HG03139 (cell line): ENCODE measurements around the gene ASMTL.
"Not testable (repeated sequence)": the region's sequence is repeated elsewhere in the genome, so short reads cannot be mapped to it uniquely, and the experiment has no call there.

ENCODE experiments used
- ATAC-seq: cut with Tn5 transposase; IDR thresholded peaks from one replicate; pipeline ENCODE4 v1.9.1; 2021; ENCODE audit not compliant: unreplicated experiment

Gene ASMTL

DNA sequence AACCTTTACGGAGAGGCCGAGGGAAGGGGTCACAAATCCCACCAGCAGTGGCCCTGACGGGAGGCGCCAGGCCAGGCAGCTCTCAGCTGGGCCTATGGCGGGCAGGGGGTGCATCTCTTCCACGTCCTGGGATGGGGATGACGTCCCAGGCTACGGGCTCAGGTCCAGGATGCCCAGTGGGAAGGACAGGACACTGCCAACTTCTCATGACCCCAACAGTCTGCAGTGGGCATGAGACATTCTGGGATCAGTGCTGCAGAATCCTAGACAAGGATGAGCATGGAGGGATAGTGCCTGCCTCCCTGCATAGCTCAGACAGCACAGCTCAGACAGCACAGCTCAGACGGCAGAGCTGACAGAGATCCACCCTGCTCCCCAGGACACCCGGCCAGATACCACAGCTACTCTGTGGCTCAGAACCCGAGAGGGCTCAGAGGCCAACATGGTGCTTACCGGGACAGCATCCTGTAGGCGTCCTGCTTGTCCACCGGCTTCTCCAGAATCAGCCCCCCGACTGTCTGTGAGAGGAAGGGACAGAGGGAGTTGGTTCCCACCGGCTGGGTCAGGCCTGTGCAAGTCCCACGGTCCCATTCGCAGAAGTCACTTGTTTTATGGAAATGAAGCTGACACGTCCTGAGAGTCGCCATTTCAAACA lies 17.3 kb downstream of the ASMTL start:
- no peak for ATAC-seq

- ATAC-seq, result no peak
Measured at GRCh38 chrX:1434871-1435240, 17.9 kb downstream of the ASMTL start.

DNA sequence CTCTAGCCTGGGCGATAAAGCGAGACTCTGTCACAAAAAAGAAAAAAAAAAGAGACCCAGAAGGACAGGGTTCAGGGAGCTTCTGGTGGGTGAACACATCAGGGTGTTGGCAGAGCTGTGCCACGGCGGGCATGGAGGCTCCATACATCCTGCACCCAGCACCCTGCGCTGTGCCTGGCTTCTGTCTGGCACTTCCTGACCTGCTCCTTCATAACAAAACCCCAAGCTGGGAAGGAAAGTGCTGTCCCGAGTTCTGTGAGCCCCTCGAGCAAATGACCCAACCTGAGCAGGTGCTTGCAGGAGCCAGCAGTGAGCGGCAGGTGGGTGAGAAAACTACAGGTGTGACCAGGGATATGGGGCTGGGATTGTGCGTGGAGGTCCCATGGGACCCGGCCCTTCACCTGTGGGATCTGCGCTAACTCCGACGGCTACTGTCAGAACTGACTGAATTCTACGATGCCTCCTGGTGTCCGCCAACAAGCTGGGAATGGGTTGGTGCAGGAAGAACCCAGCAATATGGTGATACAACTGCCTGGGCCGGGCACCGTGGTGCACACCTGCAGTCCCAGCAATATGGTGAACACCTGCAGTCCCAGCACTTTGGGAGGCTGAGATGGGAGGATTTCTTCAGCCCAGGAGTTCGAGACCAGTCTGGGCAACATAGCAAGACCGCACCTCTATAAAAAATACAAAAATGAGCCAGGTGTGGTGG lies 18.9 kb downstream of the ASMTL start:
- no peak for ATAC-seq

DNA sequence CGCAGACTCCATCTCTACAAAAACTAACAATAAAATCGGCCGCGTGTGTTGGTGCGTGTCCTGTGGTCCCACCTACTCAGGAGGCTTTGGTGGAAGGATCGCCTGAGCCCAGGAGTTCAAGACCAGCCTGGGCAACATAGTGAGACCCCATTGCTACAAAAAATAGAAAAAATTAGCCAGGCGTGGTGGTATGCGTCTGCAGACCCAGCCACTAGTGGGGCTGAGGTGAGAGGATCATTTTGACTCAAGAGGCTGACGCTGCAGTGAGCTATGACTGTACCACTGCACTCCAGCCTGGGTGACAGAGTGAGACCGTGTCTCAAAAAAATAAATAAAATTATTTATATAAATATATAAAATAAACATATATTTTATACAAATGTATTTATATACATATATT lies 22.3 kb downstream of the ASMTL start:
- ATAC-seq, result no peak

DNA sequence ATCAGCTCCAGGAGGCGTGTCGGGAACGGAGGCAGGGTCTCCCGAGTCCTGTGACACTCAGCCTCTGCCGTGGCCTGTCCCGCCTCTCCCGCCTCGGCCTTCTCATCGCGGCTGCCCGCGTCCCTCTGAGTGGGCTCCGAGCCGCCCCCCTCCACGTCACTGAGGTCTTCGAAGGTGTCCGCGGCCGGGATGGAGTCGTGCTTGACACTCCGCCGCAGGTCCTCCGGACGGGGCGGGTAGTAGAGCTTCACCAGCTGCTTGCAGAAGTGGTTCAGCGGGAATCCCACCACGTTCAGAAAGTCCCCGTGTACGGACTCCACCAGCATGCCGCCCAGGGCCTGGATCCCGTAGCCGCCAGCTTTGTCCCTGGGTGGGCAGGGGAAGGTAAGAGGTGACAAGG lies 25.0 kb downstream of the ASMTL start:
- no peak for ATAC-seq

DNA sequence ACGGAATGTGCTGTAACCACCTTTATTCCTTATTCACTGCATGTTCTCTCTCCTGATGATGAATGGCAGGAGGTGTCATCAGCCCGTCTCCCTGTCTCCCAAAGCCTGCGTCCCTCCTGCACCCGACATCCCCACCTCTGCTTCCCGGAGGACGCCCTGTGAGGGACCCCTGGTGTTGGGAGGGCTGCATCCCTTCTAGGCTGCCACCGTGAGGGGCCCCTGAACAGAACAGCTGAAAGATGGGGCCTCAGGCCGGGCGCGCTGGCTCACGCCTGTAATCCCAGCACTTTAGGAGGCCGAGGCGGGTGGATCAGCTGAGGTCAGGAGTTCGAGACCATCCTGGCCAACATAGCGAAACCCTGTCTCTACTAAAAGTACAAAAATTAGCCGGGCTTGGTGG lies 26.4 kb downstream of the ASMTL start:
- not testable (repeated sequence) for ATAC-seq

GRCh38 chrX:1425381-1425780 lies 27.3 kb downstream of the ASMTL start:
- no peak for ATAC-seq

- no peak for ATAC-seq
Measured at GRCh38 chrX:1424147-1424851, 28.4 kb downstream of the ASMTL start.

GRCh38 chrX:1423215-1423614 lies 29.5 kb downstream of the ASMTL start:
- ATAC-seq, result no peak

DNA sequence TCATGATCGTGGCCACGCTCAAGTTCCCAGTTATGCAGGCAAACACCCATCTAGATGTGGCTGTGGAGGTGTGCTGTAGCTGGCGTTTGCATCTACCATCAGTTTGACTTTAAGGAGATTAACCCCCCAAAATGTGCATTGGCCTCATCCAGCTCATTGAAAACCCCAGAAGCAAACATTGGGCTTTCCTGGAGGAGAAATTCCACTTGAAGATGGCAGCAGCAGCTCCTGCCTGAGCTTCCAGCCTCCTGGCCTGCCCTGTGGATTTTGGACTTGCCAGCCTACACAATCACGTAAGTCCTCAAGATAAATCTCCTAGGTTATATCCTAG lies 30.6 kb downstream of the ASMTL start:
- ATAC-seq, result no peak

DNA sequence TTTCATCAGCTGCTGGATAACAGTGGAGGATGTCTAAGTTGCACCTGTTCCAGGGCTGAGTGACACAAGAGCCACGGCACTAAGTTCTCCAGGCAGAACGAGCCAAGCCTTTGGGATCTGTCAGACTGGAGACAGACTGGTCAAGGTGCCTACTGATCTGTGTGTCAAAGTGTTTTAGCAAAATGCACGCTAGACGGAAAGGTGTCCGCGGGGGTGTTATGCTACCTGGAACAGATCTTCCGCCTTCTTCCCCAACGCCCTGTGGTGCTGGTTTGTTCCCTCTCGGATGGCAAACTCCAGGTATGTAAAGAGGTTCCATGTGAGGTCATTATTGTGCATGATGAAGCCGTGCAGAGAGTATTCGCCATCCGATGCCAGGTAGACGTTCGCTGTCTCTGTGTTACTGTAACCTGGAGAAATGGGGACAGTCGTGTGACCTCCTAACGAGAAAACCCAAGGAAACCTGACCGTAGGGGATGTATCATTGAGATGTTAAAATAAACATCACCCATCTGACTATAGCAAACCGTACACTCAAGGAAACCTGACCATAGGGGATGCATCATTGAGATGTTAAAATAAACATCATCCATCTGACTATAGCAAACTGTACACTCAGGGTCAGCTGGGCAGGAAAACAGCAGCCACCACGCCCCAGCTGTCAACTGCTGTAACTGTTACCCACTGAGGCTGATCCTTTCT lies 31.1 kb downstream of the ASMTL start:
- ATAC-seq, result no peak

- ATAC-seq, result no peak
Measured at GRCh38 chrX:1420371-1420770, 32.3 kb downstream of the ASMTL start.

DNA sequence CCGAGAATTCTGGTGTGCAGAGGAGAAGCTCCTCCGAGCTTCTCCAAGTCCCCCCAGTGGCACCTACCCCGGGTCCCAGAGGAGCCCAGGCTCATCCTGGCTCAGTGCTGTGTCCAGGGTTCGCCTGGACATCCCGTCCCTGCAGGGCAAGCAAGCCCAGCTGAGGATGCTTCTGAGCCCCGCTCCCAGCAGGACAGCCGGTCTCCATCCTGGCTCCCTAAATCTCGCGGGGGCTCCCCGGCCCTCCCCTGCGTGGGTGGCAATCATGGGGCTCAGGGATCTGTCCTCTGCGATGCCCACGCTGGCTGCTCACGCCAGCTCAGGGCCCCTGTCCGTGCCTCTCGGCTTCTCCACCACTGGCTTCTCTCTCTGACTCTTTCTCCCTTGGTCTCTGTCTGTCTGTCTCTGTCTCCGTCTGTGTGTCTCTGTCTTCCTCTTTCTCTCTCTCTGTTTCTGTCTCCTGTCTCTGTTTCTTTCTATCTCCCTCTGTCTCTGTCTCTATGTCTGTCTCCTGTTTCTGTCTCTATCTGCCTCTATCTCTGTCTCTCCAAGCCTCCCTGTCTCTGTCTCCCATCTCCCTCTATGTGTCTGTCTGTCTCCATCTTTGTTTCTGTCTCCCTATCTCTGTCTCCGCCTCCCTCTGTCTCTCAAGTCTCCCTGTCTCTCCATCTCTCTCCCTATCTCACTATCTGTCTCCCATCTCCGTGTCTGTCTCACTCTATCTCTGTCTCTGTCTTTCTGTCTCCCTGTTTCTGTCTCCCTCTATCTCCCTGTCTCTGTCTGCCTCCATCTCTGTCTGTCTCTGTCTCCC lies 33.0 kb downstream of the ASMTL start:
- ATAC-seq, result no peak

DNA sequence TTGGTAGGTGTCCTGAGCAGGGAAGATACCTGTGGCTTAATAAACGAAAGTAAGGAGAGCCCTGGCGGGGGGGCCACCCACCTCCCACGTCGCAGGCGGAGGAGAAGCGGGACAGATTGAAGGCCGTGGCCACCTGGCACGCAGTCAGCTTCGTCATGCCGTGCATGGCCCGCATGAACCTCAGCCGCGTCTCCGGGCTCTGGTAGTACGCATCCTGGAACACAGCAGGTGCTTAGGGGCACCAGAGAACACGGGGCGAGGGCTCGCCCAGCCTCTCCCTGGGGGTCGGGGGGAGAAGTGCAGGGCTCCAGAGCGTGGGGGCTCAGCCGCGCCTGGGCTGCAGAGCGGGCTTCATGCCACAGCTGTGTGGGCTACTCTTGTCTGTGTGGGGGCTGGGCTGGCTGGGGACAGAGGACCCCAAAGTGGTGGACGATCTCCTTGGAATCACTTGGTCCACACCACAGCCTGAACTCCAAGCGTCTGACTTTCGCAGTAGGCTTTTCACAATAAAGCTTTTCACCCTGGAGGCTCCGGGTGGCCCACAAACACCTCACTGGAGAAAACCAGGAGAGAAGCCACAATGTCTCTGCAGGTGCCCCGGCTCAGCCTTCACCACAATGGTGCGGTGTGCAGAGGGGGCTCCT lies 33.7 kb downstream of the ASMTL start:
- ATAC-seq, result no peak

DNA sequence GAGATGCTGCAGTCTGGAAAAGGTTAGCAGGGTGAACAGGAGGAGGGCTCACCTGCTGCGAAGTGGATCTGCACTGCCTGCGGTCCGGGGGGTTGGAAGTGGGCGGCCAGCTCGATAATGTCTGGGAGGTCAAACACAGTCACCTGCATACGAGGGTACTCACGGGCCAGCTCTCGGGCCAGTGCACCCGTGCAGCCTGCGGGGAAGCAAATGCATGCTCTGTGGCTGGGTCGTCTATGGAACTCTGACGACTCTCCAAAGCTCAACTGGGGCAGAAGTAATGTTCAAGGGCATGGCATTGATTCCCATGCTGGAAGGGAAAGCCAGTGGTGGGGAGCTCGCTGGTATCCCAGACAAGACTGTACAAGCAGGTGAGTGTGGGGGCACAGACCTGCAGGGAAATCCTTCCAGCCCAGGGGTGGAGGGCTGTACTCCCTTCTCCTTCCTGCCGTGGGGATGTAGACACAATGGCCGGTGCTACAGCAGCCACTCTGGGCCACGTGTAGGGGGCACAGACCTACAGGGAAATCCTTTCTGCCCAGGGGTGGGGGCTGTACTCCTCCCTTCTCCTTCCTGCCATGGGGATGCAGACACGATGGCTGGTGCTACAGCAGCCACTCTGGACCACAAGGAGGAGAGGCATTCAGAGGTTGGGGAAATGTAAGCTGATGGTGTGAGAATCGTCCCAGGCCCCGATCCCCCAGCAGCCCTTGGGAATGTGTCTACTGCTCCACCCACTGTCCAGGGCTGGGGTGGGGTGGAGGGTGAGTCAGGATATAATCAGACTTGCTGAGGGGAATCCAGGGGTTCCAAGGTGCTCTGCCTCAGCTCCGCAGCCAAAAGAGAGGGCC lies 34.6 kb downstream of the ASMTL start:
- no peak for ATAC-seq

GRCh38 chrX:1416965-1417760 lies 35.5 kb downstream of the ASMTL start:
- ATAC-seq, result no peak

DNA sequence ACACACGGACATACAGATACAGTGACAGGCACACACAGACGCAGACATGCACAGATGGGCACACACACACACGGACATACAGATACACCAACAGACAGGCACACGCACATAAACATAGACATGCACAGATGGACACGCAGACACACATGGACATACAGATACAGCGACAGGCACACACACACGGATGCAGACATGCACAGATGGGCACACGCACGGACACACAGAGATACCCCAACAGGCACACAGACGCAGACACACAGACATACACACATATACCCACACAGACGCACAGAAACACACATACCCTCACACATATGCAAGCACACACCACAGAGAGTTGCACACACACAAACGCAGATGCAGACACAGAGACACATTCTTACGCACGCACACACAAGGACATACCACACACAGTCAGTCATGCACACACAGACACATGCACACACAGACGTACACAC lies 36.4 kb downstream of the ASMTL start:
- ATAC-seq, result no peak

DNA sequence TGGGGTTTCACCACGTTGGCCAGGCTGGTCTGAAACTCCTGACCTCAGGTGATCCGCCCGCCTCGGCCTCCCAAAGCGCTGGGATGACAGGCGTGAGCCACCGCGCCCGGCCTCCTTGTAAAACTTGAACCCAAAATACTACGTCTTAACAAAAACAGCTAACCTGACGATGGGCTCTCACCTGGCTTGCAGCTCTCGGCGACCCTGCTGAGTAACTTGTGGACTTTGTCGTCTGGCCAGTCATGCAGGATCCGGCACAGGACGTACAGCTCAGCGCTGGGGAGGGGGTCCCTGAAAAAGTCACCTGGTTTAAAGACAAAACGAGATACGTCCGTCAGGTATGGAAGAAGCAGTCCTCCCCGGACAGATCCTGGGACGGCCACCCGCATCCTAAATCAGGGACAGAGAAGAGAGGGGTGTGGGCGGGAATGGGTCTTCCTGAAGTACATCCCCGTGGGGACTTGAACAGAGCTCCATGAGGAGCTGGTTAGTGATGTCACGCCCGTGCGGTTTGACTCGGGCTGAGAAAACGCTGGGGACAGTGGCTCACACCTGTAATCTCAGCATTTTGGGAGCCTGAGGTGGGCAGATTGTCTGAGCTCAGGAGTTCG lies 40.1 kb downstream of the ASMTL start:
- ATAC-seq, result no peak
